Activated T-helper 2 cell treated with anti-CD3 and anti-CD28 coated beads, Interferon-gamma antibody, Interleukin-2, Interleukin-4, amounts not matched to agents 10 μg/mL and 5 μg/mL and 100 μg/mL, durations not matched to agents 14 hours and 24 hours and 36 hours (primary cell): Measurements from ENCODE around the gene OR1A2. TPM values are rescaled to one million over a fixed set of nuclear protein-coding genes. Genes with fewer than 3 reads are reported as not detected.
"Not testable (repeated sequence)": the region's sequence is repeated elsewhere in the genome, so short reads cannot be mapped to it uniquely, and the experiment has no call there.

Source experiments
- DNase-seq: peaks from one replicate; pipeline ENCODE4 v3.0.0; 2021; ENCODE audit warnings: low spot score
- H3K27ac Mint-ChIP-seq: one replicate; pipeline ENCODE4 v1.8.0; 2021; ENCODE audit warnings: mixed read lengths
- H3K27me3 Mint-ChIP-seq: one replicate; pipeline ENCODE4 v1.8.0; 2021; ENCODE audit warnings: low read depth, mixed read lengths
- H3K36me3 Mint-ChIP-seq: one replicate; pipeline ENCODE4 v1.8.0; 2021; ENCODE audit warnings: low read depth, mixed read lengths
- H3K4me1 Mint-ChIP-seq: one replicate; pipeline ENCODE4 v1.8.0; 2021; ENCODE audit warnings: low read depth, mixed read lengths
- H3K4me3 Mint-ChIP-seq: one replicate; pipeline ENCODE4 v1.8.0; 2021; ENCODE audit warnings: low read depth, mild to moderate bottlenecking, moderate library complexity, mixed read lengths
- H3K9me3 Mint-ChIP-seq: one replicate; pipeline ENCODE4 v1.8.0; 2021; ENCODE audit warnings: mixed read lengths
- intact Hi-C: fragments of 100-400 bp; cut with micrococcal nuclease; formaldehyde crosslinking; loops from one replicate; pipeline ENCODE4 v1.15.1; 2023
- total RNA-seq: library from RNA; stranded (reverse); gene quantifications from 2 replicates; pipeline ENCODE4 v1.2.3, GENCODE V29; 2022

OR1A2 gene, protein sequence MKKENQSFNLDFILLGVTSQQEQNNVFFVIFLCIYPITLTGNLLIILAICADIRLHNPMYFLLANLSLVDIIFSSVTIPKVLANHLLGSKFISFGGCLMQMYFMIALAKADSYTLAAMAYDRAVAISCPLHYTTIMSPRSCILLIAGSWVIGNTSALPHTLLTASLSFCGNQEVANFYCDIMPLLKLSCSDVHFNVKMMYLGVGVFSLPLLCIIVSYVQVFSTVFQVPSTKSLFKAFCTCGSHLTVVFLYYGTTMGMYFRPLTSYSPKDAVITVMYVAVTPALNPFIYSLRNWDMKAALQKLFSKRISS
- not detected in 2 replicates for total RNA-seq

DNA sequence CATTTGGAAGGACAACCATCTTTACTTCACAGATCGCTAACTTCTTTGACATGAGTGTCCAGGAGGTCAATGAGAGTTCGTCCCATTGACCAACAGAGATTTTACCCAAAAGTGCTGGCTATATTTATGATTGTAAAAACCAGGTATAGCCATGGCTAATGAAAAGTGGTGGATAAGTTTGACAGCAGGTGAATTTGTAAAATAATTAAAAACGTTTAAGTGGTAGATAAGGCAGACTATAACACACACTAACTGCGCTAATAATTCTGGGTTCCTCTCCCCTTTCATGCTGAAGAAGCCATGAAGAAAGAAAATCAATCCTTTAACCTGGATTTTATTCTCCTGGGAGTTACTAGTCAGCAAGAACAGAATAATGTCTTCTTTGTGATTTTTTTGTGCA is at the start of gene OR1A2:
OR1A2 (plus strand) TSS at position 301 of the 400 bp plus-strand sequence; CDS start at position 301, 0 bp downstream.
- Mint-ChIP-seq H3K4me3 (no peak within 1 kb of the TSS), H3K9me3 (no peaks in the 10 kb centered on the region)

DNA sequence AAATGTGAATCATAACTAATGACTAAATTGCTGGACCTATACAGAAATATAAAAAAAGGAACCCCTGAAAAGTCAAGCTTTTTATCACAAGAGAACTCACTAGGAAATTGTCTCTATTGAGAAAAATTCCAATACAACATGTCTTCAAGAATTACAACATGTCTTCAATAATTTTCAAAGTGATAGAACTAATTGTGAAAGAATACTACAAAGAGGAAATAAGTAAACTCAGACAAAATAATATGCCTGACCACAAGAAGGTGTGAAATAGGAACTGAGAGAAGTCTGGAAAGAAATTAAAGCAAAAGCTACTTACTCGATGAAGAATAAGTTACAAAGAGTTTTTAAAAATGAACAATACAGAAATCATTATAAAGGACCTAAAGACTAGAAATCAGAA is 40.1 kb upstream of the OR1A2 start:
- Mint-ChIP-seq H3K27ac (no peak overlapping the region), H3K27me3 (no peaks in the 10 kb centered on the region), H3K4me3 (no peak overlapping the region), H3K36me3 (no peaks in the 10 kb centered on the region), H3K9me3 (no peaks in the 10 kb centered on the region), H3K4me1 (no peaks in the 10 kb centered on the region)
- intact Hi-C loops = no loop called here
- DNase-seq = no peak

More for the DNA sequence above, at the start of gene OR1A2:
- intact Hi-C loops = no loop called here
- no peak for DNase-seq
- H3K4me1 Mint-ChIP-seq = no peaks in the 10 kb centered on the region
- peaks cover 2% of the 10 kb centered on the region for H3K27me3 Mint-ChIP-seq
- no peaks in the 10 kb centered on the region for H3K36me3 Mint-ChIP-seq
- H3K27ac Mint-ChIP-seq = no peak within 1 kb of the TSS

DNA sequence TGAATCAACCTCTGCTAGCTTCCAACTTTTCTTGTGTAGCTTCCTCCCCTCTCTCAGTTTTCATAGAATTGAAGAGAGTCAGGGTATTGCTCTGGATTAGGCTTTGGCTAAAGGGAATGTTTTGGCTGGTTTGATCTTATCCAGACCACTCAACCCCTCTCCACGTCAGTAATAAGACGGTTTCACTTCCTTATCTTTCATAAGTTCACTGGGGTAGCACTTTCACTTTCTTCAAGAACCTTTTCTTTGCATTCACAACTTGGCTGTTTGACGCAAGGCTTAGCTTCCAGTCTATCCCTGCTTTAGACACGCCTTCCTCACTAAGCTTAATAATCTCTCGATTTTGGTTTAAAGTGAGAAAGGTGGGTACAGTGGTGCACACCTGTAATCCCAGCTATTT is 29.7 kb upstream of the OR1A2 start:
- Mint-ChIP-seq H3K4me1 (no peaks in the 10 kb centered on the region), H3K27me3 (no peaks in the 10 kb centered on the region), H3K27ac (no peak overlapping the region), H3K36me3 (no peaks in the 10 kb centered on the region), H3K4me3 (no peak overlapping the region), H3K9me3 (no peaks in the 10 kb centered on the region)
- DNase-seq = no peak
- intact Hi-C loops = no loop called here

DNA sequence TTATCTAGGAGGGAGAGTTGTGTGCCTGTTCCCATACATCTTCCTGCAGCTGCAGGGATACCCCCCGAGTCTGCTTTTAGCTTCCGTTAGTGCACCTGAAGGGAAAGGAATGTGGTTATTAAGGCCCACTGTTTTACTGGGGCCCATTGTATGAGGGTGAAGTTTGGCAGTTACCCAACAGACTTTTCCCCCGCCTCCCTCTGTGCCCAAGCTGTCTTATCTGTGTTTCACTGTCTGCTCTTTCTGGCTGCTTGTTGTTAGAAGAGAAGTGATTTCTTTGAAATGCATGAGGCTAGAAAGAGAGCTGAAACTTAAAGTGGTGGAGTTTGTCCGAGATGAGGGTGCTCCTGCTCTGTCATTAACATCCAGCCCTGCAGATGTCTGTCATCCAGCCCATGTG is 7.4 kb upstream of the OR1A2 start:
- no peak overlapping the region for H3K4me3 Mint-ChIP-seq
- no peaks in the 10 kb centered on the region for H3K9me3 Mint-ChIP-seq
- intact Hi-C loops = no loop called here
- H3K4me1 Mint-ChIP-seq = no peaks in the 10 kb centered on the region
- H3K27me3 Mint-ChIP-seq = peaks cover 2% of the 10 kb centered on the region
- no peak overlapping the region for H3K27ac Mint-ChIP-seq
- no peaks in the 10 kb centered on the region for H3K36me3 Mint-ChIP-seq
- no peak for DNase-seq

DNA sequence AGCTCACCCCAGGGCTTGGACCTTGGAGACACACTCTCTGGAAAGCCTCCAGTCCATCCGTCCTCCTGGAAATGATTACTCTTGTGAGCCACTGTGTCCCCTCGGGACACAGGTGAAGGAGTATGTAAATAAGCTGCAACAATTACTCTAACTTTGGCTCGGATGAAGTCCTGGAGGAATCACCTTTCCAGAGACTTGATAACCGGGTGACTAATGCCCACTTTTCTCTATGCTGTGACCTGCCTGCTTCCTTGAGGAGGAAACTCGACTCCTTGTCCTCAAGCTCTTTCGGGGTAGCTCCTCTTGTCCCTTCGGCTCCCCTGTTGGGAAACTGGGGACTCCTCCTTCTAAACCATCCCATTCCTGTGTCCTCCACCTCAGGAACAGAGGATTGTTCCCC is 10.0 kb downstream of the OR1A2 start, which contains the start of gene OR1A1:
OR1A1 (plus strand) TSS at position 301 of the 400 bp plus-strand sequence. CDS start 7,954 bp downstream, outside the sequence.
- H3K27ac Mint-ChIP-seq = no peak within 1 kb of the TSS
- intact Hi-C loops = no loop called here
- no peak within 1 kb of the TSS for H3K4me3 Mint-ChIP-seq
- H3K9me3 Mint-ChIP-seq = no peaks in the 10 kb centered on the region
- DNase-seq = no peak
- H3K4me1 Mint-ChIP-seq = no peaks in the 10 kb centered on the region
- no peaks in the 10 kb centered on the region for H3K36me3 Mint-ChIP-seq
- H3K27me3 Mint-ChIP-seq = no peaks in the 10 kb centered on the region

DNA sequence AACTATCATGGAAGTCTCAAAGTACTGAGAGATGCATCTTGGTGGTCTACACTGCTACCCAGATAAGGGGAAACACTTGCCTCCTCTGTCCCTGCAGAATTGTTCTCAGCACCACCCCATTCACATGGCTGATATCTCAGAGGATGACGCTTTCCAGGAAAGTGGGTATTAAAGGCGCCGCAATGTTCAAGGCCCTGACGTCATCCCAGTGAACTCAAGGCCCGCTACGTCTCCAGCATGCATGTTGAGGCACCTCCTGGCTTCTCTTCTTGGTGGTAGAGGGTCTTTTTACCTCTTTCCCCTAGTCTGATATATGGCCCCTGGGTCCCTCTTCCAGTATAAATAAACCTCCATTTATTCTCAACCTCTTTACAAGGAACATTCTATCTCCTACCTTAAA is 11.2 kb downstream of the OR1A2 start:
- intact Hi-C loops = no loop called here
- no peak for DNase-seq
- no peaks in the 10 kb centered on the region for H3K27me3 Mint-ChIP-seq
- no peak overlapping the region for H3K4me3 Mint-ChIP-seq
- no peaks in the 10 kb centered on the region for H3K9me3 Mint-ChIP-seq
- no peak overlapping the region for H3K27ac Mint-ChIP-seq
- no peaks in the 10 kb centered on the region for H3K36me3 Mint-ChIP-seq
- H3K4me1 Mint-ChIP-seq = no peaks in the 10 kb centered on the region

DNA sequence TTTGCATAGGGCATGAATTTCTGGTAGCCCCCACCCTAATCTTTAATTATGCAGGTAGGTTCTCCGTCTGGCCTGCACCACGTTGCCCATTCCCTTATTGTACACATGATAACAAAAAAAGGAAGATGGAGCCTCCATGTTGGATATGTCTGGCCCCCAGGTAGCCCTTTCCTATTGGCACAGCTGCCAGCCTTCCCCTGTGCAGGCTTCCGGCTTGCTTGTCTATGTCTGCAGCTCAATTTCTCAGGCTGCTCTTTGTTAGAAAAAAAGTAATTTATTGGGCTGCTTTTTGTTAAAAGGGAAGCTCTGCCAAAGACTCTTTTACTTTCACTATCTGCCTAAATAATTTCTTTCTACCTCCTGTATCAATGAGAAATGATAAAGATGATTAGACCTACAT is 15.7 kb downstream of the OR1A2 start:
- Mint-ChIP-seq H3K36me3 (no peaks in the 10 kb centered on the region), H3K27ac (no peak overlapping the region), H3K4me3 (no peak overlapping the region), H3K27me3 (no peaks in the 10 kb centered on the region), H3K9me3 (peaks cover 3% of the 10 kb centered on the region), H3K4me1 (no peaks in the 10 kb centered on the region)
- DNase-seq = no peak
- intact Hi-C loops = no loop called here

DNA sequence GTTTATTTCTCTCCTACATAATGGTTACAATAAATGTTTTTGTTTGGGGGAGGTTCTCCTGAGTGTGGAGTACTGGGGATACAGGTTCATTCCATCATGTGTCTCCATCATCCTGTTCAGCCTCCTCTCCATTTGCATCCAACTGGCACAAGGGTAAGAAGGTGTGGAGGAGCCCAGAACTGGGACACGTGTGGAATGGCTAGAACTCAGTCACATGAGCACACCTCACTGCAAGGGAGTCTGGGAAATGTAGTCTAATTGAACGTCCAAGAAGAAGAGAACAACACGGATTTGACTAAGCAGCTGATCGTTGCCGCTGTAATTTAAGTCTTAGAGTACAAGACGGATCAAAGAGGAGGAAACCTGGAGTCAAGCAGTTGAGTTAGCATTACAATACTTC is 16.3 kb downstream of the OR1A2 start:
- Mint-ChIP-seq H3K36me3 (no peaks in the 10 kb centered on the region), H3K9me3 (peaks cover 3% of the 10 kb centered on the region), H3K27me3 (no peaks in the 10 kb centered on the region), H3K27ac (no peak overlapping the region), H3K4me1 (no peaks in the 10 kb centered on the region), H3K4me3 (no peak overlapping the region)
- no peak for DNase-seq
- intact Hi-C loops = no loop called here

DNA sequence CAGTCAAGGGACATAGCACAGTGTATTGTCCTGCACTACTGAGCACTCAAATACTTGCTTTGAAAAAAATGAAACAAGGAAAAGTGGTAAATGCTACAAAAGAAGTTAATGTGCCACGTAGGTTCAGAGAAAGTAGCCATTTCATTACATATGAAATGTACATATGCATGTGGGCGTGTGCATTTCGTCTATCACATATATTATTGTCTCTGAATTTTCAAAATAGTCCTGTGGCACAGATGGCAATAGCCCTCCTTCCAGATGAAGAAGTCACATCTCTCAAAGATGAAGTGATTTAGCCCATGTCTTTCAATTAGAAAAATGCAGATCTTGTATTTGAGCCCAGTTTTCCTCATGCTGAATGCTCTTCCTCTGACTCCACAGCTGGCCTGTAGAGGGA is 22.7 kb downstream of the OR1A2 start:
- H3K9me3 Mint-ChIP-seq = peaks cover 11% of the 10 kb centered on the region
- H3K36me3 Mint-ChIP-seq, H3K27me3 Mint-ChIP-seq, H3K4me3 Mint-ChIP-seq, intact Hi-C loops, H3K27ac Mint-ChIP-seq, DNase-seq, H3K4me1 Mint-ChIP-seq: not testable (repeated sequence)

DNA sequence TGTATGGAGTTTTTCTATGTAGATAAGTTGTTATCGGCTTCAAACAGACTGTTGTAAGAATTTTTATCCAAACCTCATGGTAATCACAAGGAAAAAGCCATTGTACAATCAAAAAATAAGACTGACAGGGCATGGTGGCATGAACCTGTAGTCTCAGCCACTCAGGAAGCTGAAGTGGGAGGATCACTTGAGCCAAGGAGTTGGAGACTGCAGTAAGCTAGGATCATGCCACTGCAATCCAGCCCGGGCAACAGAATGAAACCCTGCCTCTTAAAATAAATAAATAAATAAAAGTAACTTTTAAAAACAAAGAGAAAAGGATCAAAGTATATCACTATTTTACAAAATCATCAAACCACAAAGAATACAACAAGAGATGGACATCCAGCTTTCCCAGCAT is 24.5 kb downstream of the OR1A2 start:
- intact Hi-C loops = no loop called here
- Mint-ChIP-seq H3K36me3 (no peaks in the 10 kb centered on the region), H3K4me3 (peak overlapping the region; percentile 62), H3K9me3 (peaks cover 11% of the 10 kb centered on the region), H3K27me3 (peaks cover 2% of the 10 kb centered on the region), H3K27ac (no peak overlapping the region), H3K4me1 (peaks cover 8% of the 10 kb centered on the region)
- no peak for DNase-seq

DNA sequence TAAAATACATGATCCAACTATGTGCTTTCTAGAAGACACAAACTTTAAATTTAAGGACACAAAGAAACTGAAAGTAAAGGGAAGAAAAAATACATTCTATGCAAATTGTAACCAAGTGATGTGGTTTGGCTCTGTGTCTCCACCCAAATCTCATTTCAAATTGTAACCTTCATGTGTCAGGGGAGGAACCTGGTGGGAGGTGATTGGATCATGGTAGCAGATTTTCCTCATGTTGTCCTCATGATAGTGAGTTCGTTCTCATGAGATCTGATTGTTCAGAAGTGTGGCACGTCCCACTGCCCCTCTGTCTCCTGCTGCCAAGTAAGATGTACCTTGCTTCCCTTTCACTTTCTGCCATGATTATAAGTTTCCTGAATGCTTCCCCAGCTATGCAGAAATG is 25.2 kb downstream of the OR1A2 start:
- H3K27ac Mint-ChIP-seq = no peak overlapping the region
- intact Hi-C loops = no loop called here
- H3K4me1 Mint-ChIP-seq = peaks cover 8% of the 10 kb centered on the region
- DNase-seq = no peak
- H3K27me3 Mint-ChIP-seq = peaks cover 2% of the 10 kb centered on the region
- H3K36me3 Mint-ChIP-seq = no peaks in the 10 kb centered on the region
- peak overlapping the region; percentile 62 for H3K4me3 Mint-ChIP-seq
- peaks cover 9% of the 10 kb centered on the region for H3K9me3 Mint-ChIP-seq

DNA sequence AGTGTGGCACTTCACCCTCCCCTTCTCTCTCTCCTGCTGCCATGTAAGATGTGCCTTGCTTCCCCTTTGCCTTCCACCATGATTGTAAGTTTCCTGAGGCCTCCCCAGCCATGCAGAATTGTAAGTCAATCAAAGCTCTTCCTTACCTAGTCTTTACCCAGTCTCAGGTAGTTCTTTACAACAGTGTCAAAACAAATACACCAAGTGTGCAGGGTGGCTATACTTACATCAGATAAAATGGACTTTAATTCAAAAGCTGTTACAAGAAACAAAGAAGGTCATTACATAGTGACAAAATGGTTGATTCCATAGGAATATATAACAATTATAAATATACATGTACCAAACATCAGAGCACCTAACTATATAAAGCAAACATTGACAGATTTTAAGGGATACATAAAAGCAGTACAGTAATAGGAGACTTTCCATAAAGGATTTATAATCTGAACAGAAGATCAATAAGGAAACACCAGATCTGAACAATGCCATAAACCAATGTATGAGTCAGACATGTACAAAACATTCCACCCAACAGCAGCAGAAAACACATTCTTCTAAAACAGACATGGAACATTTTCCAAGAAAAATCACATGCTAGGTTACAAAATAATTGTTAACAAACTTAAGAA is 27.5 kb downstream of the OR1A2 start:
- intact Hi-C loops, DNase-seq, H3K4me1 Mint-ChIP-seq, H3K9me3 Mint-ChIP-seq, H3K27me3 Mint-ChIP-seq, H3K36me3 Mint-ChIP-seq, H3K27ac Mint-ChIP-seq, H3K4me3 Mint-ChIP-seq: not testable (repeated sequence)

DNA sequence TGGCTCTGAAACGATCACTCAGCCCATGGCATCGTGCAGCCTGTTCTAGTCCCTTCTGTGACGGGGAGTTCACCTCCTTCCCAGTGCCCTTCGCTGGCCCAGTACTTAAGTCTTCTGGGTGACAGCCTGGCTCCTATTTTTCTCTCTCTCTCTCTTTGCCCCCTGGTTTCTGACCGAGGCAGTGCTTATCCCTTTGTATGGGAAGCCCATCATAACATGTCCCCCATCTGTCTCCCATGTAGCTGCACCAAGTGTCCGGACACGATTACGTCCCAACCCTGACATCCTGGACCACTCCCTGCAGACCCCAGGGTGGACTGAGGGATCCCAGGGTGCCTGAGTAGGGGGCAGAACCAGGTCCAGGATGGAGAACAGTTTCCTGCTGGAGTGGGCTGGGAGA is 35.0 kb downstream of the OR1A2 start:
- H3K27ac Mint-ChIP-seq, H3K4me1 Mint-ChIP-seq, H3K4me3 Mint-ChIP-seq, H3K27me3 Mint-ChIP-seq, H3K36me3 Mint-ChIP-seq, intact Hi-C loops, H3K9me3 Mint-ChIP-seq, DNase-seq: not testable (repeated sequence)
